SK-N-SH (cell line): ENCODE measurements around the gene TBC1D12. TPM values are rescaled to one million over a fixed set of nuclear protein-coding genes. Genes with fewer than 3 reads are reported as not detected.
"Not testable (repeated sequence)": the region's sequence is repeated elsewhere in the genome, so short reads cannot be mapped to it uniquely, and the experiment has no call there.

ENCODE experiments used
- CTCF ChIA-PET: fragments of 300-600, 350-600 bp; formaldehyde crosslinking; extraction: SDS; loops from one replicate; lab custom pipeline; 2021; lab: Yijun Ruan, JAX
- POLR2A ChIA-PET: fragments of 350-600 bp; sonication (Branson Sonifier 250); formaldehyde crosslinking; extraction: SDS; loops from one replicate; lab custom pipeline; 2020; ENCODE audit warnings: antibody characterized with exemption, inconsistent platforms; lab: Yijun Ruan, JAX
- DNase-seq: peaks from one replicate; pipeline ENCODE4 v3.0.0; 2012
- H2AFZ ChIP-seq: fragments of 200-600 bp; sonication (generic); 2 replicates; pipeline ENCODE4 v1.8.1; 2016; ENCODE audit warnings: antibody characterized with exemption, mild to moderate bottlenecking, low read depth
- H3F3A ChIP-seq: fragments of 200-600 bp; sonication (generic); replicated peaks from 2 replicates; pipeline ENCODE3; 2016; ENCODE audit warnings: antibody characterized with exemption, mild to moderate bottlenecking; ENCODE audit not compliant: insufficient read depth
- H3K27ac ChIP-seq, 2 experiments: fragments of 200-500 bp in 1 of 2; fragments of 200-600 bp in 1 of 2; sonication (Bioruptor generic) in 1 of 2; sonication (generic), shearing (Covaris generic) in 1 of 2; 2 replicates each; pipeline versions ENCODE4 v1.5.1 to v1.6.1; 2014 to 2016; ENCODE audit warnings: low read depth in 2 of 2, inconsistent platforms in 1 of 2, low read length in 1 of 2, mild to moderate bottlenecking in 1 of 2, mixed read lengths in 1 of 2
- H3K27me3 ChIP-seq: fragments of 200-600 bp; sonication (generic), shearing (Covaris generic); 2 replicates; pipeline ENCODE4 v1.6.1; 2016; ENCODE audit warnings: mixed run types; ENCODE audit not compliant: insufficient read depth
- H3K36me3 ChIP-seq, 2 experiments: fragments of 200-500 bp in 1 of 2; fragments of 200-600 bp in 1 of 2; sonication (Bioruptor generic) in 1 of 2; sonication (generic) in 1 of 2; replicated peaks in 1 of 2; 2 replicates each; pipeline versions ENCODE3 to v1.5.1; 2014 to 2016; ENCODE audit warnings: low read length in 1 of 2, mild to moderate bottlenecking in 1 of 2; ENCODE audit not compliant: insufficient read depth in 2 of 2, control insufficient read depth in 1 of 2
- H3K4me1 ChIP-seq, 2 experiments: fragments of 200-500 bp in 1 of 2; fragments of 200-600 bp in 1 of 2; sonication (Bioruptor generic) in 1 of 2; sonication (generic), shearing (Covaris generic) in 1 of 2; 2 replicates each; pipeline versions ENCODE4 v1.5.1 to v1.6.1; 2014 to 2016; ENCODE audit warnings: low read depth in 1 of 2, low read length in 1 of 2, mixed run types in 1 of 2; ENCODE audit not compliant: insufficient read depth in 2 of 2, control insufficient read depth in 1 of 2
- H3K4me2 ChIP-seq: fragments of 200-600 bp; sonication (generic), shearing (Covaris generic); 2 replicates; pipeline ENCODE4 v1.6.1; 2017; ENCODE audit warnings: mixed run types
- H3K4me3 ChIP-seq, 2 experiments: fragments of 200-500 bp in 1 of 2; fragments of 200-600 bp in 1 of 2; sonication (Bioruptor generic) in 1 of 2; sonication (generic), shearing (Covaris generic) in 1 of 2; 2 replicates each; pipeline versions ENCODE4 v1.5.1 to v1.8.1; 2014 to 2016; ENCODE audit warnings: low read depth in 2 of 2, inconsistent platforms in 1 of 2, low read length in 1 of 2, mild to moderate bottlenecking in 1 of 2, mixed read lengths in 1 of 2, moderate library complexity in 1 of 2
- H3K79me2 ChIP-seq: fragments of 200-600 bp; sonication (generic); 2 replicates; pipeline ENCODE4 v1.8.1; 2017; ENCODE audit warnings: mild to moderate bottlenecking; ENCODE audit not compliant: insufficient read depth
- H3K9ac ChIP-seq: fragments of 200-600 bp; sonication (generic); 2 replicates; pipeline ENCODE4 v1.6.1; 2017; ENCODE audit warnings: mixed run types
- H3K9me2 ChIP-seq: fragments of 200-600 bp; sonication (generic); 2 replicates; pipeline ENCODE4 v1.6.1; 2017; ENCODE audit warnings: mixed run types
- H3K9me3 ChIP-seq: fragments of 200-600 bp; sonication (generic); 2 replicates; pipeline ENCODE4 v1.6.1; 2017; ENCODE audit warnings: mixed run types, mild to moderate bottlenecking, moderate library complexity
- H4K20me1 ChIP-seq: fragments of 200-600 bp; sonication (generic); 2 replicates; pipeline ENCODE4 v1.6.1; 2017; ENCODE audit warnings: mild to moderate bottlenecking, mixed run types; ENCODE audit not compliant: insufficient read depth
- GABPA ChIP-seq: IDR thresholded peaks from 2 replicates; pipeline ENCODE4 v1.4.0; 2012; ENCODE audit warnings: low read depth, mild to moderate bottlenecking
- MEF2A ChIP-seq: IDR thresholded peaks from 2 replicates; pipeline ENCODE4 v1.4.0; 2012; ENCODE audit warnings: low read depth, borderline replicate concordance
- MXI1 ChIP-seq: IDR thresholded peaks from 2 replicates; pipeline ENCODE4 v1.6.1; 2012; ENCODE audit warnings: mild to moderate bottlenecking, low read depth, low read length, improper control_type of control experiment
- PBX3 ChIP-seq: IDR thresholded peaks from 2 replicates; pipeline ENCODE4; 2012
- RCOR1 ChIP-seq: fragments of 150-350 bp; IDR thresholded peaks from 2 replicates; pipeline ENCODE4 v1.6.1; 2017; ENCODE audit warnings: antibody characterized with exemption, low read length
- SMC3 ChIP-seq: IDR thresholded peaks from 2 replicates; pipeline ENCODE4 v1.6.1; 2012; ENCODE audit warnings: low read depth, low read length, improper control_type of control experiment
- WGBS: methylation state at CpG from one replicate; pipeline ENCODE4 v1.1.6; 2017; ENCODE audit warnings: low lambda C conversion rate; 5-methylcytosine and 5-hydroxymethylcytosine counted together
- polyA plus RNA-seq, 3 experiments: library from polyadenylated mRNA; depleted of rRNA; stranded (reverse); fragments of >200 nt; gene quantifications; 2 replicates each; pipeline ENCODE4 v1.2.3, GENCODE V29; 2012

Gene TBC1D12
- polyA plus RNA-seq, 1 of the 3 experiments (the other 2 are of a cell fraction): 1.8 TPM

GRCh38 chr10:94524711-94525110 lies 122.4 kb downstream of the TBC1D12 start (continued):
- TF ChIP-seq MEF2A (no peak), SMC3 (no peak)

- H3K9ac ChIP-seq, H2AFZ ChIP-seq, H3K9me3 ChIP-seq, DNase-seq, H3K27me3 ChIP-seq, H3K9me2 ChIP-seq, POLR2A ChIA-PET, H3K4me1 ChIP-seq, H3K79me2 ChIP-seq, H3F3A ChIP-seq, H4K20me1 ChIP-seq, H3K4me2 ChIP-seq, H3K27ac ChIP-seq, CTCF ChIA-PET, H3K4me3 ChIP-seq: not testable (repeated sequence)
- peaks cover 13 to 22% of the 10 kb centered on the region in 2 experiments for H3K36me3 ChIP-seq
Observed at GRCh38 chr10:94531550-94531949, 129.2 kb downstream of the TBC1D12 start.

GRCh38 chr10:94533027-94533426 lies 130.7 kb downstream of the TBC1D12 start:
- no peak overlapping the region for H3K4me3 ChIP-seq
- no peak for DNase-seq
- CTCF ChIA-PET: no interaction called here
- H2AFZ ChIP-seq: no peak overlapping the region
- no peaks in the 10 kb centered on the region for H3K79me2 ChIP-seq
- no peak overlapping the region for H3K9ac ChIP-seq
- TF ChIP-seq RCOR1: no peak
- no peak for TF ChIP-seq MXI1
- TF ChIP-seq PBX3: no peak
- TF ChIP-seq GABPA: no peak
- TF ChIP-seq, all 33 proteins: peak for 0
- no peak overlapping the region for H3K27ac ChIP-seq
- 88% methylated on average over 1 of the region's 1 CpG for WGBS
- H3K36me3 ChIP-seq: peaks cover 13 to 22% of the 10 kb centered on the region in 2 experiments
- H3K4me1 ChIP-seq: no peaks in the 10 kb centered on the region
- no peaks in the 10 kb centered on the region for H3F3A ChIP-seq
- no peak overlapping the region for H3K4me2 ChIP-seq
- H4K20me1 ChIP-seq: no peaks in the 10 kb centered on the region
- peaks cover 3% of the 10 kb centered on the region; the same call in 1 of the 2 replicates for H3K9me2 ChIP-seq
- no peaks in the 10 kb centered on the region for H3K27me3 ChIP-seq
- H3K9me3 ChIP-seq: no peaks in the 10 kb centered on the region
- POLR2A ChIA-PET: no interaction called here

- H4K20me1 ChIP-seq, H2AFZ ChIP-seq, H3K4me3 ChIP-seq, H3K36me3 ChIP-seq, POLR2A ChIA-PET, H3K4me2 ChIP-seq, H3K9ac ChIP-seq, H3K9me3 ChIP-seq, H3K27me3 ChIP-seq, H3K27ac ChIP-seq, H3K9me2 ChIP-seq, DNase-seq, H3K4me1 ChIP-seq: not testable (repeated sequence)
- H3K79me2 ChIP-seq: peaks cover 14% of the 10 kb centered on the region
- 74% methylated on average over 2 of the region's 2 CpGs for WGBS
- CTCF ChIA-PET: interaction anchor here (0.6 to 1.5 kb wide), 2 partner anchors 21 to 988 kb away, joined by 3 read pairs; no protein-coding TSS in a partner anchor
- H3F3A ChIP-seq: peaks cover 25% of the 10 kb centered on the region
Observed at GRCh38 chr10:94542282-94542681, 139.9 kb downstream of the TBC1D12 start.
